ENCODE measurements around the gene TNC. TPM values are rescaled to one million over a fixed set of nuclear protein-coding genes. Genes with fewer than 3 reads are reported as not detected.

Gene TNC
- total RNA-seq, 6 experiments from 2014 or later = 1.7 to 9.3 (median 4.0) TPM

DNA sequence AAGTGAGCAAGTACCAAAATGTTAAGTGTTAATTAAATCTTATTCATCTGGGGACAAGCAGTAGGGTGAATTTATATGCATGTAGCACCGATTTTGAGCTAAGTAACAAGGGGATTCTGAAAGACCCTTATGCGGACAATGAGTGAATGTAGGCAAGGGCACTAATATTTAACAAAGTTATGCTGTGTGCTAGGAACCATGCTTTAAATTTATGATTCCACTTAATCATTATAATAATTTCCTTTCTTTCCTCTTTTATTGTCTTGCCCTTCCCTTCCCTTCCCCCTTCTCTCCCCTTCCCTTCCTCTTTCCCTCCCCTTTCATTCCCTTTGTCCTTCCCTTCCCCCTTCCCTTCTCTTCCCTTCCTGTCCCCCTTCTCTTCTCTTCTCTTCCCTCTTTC, 25.7 kb upstream of the TNC start:
- no peaks in the 10 kb centered on the region for H3K9me3 ChIP-seq
- H3K36me3 ChIP-seq = no peaks in the 10 kb centered on the region
- no peaks in the 10 kb centered on the region for H3K27me3 ChIP-seq
- no peak for TF ChIP-seq POLR2A (IDR thresholded peaks at IDR 0.05)
- TF ChIP-seq, protein P1, sequence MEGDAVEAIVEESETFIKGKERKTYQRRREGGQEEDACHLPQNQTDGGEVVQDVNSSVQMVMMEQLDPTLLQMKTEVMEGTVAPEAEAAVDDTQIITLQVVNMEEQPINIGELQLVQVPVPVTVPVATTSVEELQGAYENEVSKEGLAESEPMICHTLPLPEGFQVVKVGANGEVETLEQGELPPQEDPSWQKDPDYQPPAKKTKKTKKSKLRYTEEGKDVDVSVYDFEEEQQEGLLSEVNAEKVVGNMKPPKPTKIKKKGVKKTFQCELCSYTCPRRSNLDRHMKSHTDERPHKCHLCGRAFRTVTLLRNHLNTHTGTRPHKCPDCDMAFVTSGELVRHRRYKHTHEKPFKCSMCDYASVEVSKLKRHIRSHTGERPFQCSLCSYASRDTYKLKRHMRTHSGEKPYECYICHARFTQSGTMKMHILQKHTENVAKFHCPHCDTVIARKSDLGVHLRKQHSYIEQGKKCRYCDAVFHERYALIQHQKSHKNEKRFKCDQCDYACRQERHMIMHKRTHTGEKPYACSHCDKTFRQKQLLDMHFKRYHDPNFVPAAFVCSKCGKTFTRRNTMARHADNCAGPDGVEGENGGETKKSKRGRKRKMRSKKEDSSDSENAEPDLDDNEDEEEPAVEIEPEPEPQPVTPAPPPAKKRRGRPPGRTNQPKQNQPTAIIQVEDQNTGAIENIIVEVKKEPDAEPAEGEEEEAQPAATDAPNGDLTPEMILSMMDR (IDR thresholded peaks at IDR 0.05) = no peak
- no peaks in the 10 kb centered on the region for H3K4me1 ChIP-seq
- no peak for ATAC-seq
- intact Hi-C loops (cut with DNase I) = no loop called here
- WGBS (ENCODE audit: insufficient coverage, low coverage, low lambda C conversion rate, missing lambda C conversion rate) = 40% methylated on average over 1 of the region's 2 CpGs
- no peak overlapping the region for H3K27ac ChIP-seq
- H3K4me3 ChIP-seq = no peak overlapping the region
- DNase-seq = no peak

DNA sequence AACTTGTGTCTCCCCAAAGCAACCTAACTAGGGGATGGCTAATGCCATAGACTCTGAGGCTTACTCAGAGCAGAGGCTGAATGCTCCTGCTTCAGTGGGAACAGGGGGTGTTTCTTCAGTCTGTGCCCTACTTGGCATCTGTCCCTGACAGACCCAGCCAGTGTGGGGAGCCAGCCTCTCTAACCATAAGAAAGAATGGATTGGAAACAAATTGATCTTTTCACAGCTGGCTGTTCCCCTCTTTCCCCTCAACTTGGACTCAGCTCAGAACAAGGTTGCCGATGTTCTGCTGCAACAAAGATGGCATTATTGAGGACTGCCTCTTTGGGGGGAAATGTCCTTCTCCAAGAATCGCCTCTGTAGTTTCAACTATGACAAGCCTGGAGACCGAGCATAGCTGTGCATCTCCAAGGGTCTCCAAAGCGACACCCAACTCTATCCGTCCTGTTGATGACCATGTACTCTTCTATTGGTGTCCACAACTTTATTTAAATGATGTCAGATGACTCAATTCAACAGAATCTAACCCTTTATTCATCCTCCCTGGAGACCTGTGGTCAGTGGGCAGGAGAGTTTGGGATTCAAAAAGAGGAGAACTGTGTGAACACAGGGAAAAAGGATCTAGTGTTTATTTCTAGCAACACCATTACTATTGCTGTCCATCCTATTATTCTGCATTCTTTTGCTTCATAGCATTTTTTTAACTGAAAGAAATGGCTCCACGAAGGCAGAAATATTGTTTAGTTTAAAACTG, 24.7 kb upstream of the TNC start:
- no peaks in the 10 kb centered on the region for H3K36me3 ChIP-seq
- H3K27ac ChIP-seq = no peak overlapping the region
- no peak overlapping the region for H3K4me3 ChIP-seq
- no peaks in the 10 kb centered on the region for H3K27me3 ChIP-seq
- no peaks in the 10 kb centered on the region for H3K9me3 ChIP-seq
- no peaks in the 10 kb centered on the region for H3K4me1 ChIP-seq
- DNase-seq (no peak), ATAC-seq (no peak)
- 72% methylated on average over 4 of the region's 6 CpGs for WGBS (ENCODE audit: insufficient coverage, low coverage, low lambda C conversion rate, missing lambda C conversion rate)
- TF ChIP-seq POLR2A (IDR thresholded peaks at IDR 0.05) = no peak
- TF ChIP-seq, protein P1 (IDR thresholded peaks at IDR 0.05) = no peak
- intact Hi-C loops (cut with DNase I) = no loop called here

DNA sequence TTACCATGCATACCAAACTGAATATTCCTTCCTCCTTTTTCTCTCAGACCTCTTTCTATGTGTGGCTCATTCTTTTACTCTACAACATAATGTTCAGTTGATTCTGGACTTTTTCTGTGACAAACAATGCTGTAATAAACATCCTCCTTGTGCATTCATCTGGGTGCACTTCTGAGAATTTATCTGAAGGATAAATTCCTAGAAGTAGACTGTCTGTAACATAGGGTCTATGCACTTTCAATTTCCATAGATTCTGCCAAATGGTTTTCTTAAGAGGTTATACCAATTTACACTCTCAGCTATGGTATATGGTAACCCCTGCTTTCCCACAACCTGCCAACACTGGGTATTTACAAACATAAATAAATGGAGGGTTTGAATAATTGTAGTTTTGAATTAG, 24.1 kb upstream of the TNC start:
- intact Hi-C loops (cut with DNase I) = no loop called here
- H3K27ac ChIP-seq = no peak overlapping the region
- no peaks in the 10 kb centered on the region for H3K9me3 ChIP-seq
- H3K4me1 ChIP-seq = no peaks in the 10 kb centered on the region
- TF ChIP-seq, protein P1 (IDR thresholded peaks at IDR 0.05) = no peak
- TF ChIP-seq POLR2A (IDR thresholded peaks at IDR 0.05) = no peak
- ATAC-seq = no peak
- H3K36me3 ChIP-seq = no peaks in the 10 kb centered on the region
- H3K4me3 ChIP-seq = no peak overlapping the region
- H3K27me3 ChIP-seq = no peaks in the 10 kb centered on the region
- no peak for DNase-seq

DNA sequence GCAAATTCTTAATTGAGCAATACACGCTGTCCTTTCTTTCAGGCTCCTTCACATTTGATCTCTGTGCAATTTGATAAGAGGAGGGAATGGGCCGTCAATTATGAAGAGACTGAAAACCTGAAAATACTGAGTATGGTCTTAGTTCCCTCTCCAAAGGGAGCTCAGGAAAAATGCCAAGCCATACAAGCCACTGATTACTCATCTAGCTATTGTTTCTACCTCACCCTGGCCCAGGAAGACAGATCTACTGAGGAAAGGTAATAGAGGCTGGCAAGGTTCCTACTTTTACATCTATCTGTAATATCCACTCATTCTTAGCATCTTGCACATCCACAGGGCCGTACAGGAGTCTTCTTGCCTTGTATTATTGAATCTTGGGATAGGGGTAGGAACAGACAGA, 23.7 kb upstream of the TNC start:
- intact Hi-C loops (cut with DNase I) = no loop called here
- WGBS (ENCODE audit: insufficient coverage, low coverage, low lambda C conversion rate, missing lambda C conversion rate) = 62% methylated on average over 3 of the region's 3 CpGs
- Histone ChIP-seq H3K9me3 (no peaks in the 10 kb centered on the region), H3K36me3 (no peaks in the 10 kb centered on the region), H3K27ac (no peak overlapping the region), H3K4me3 (no peak overlapping the region), H3K27me3 (no peaks in the 10 kb centered on the region), H3K4me1 (no peaks in the 10 kb centered on the region)
- no peak for DNase-seq
- no peak for ATAC-seq
- no peak for TF ChIP-seq POLR2A (IDR thresholded peaks at IDR 0.05)
- TF ChIP-seq, protein P1 (IDR thresholded peaks at IDR 0.05) = no peak

DNA sequence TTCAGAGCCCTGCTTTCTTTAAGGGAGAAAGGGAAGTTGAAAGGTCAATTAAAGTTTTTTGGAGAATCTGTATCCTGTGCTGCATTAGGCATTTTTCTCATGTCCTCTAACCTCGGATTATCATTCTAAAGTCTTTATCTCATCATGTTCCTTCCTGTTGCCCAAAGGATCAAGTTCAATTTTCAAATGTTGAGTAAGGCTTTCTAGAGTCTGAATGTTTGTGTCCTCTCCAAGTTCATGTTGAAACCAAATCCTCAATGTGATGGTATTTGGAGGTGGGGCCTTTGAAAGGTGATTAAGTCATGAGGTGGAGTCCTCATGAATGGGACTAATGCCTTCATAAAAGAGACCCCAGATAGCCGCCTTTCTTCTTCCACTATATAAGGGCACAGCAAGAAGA, 20.2 kb upstream of the TNC start:
- TF ChIP-seq, protein P1 (IDR thresholded peaks at IDR 0.05) = no peak
- no peak for TF ChIP-seq POLR2A (IDR thresholded peaks at IDR 0.05)

More for the DNA sequence above, 20.2 kb upstream of the TNC start:
- 46% methylated on average over 2 of the region's 2 CpGs for WGBS (ENCODE audit: insufficient coverage, low coverage, low lambda C conversion rate, missing lambda C conversion rate)
- ATAC-seq (no peak), DNase-seq (no peak)
- Histone ChIP-seq H3K27ac (no peak overlapping the region), H3K27me3 (no peaks in the 10 kb centered on the region), H3K4me1 (no peaks in the 10 kb centered on the region), H3K9me3 (no peaks in the 10 kb centered on the region), H3K4me3 (no peak overlapping the region), H3K36me3 (no peaks in the 10 kb centered on the region)
- intact Hi-C loops (cut with DNase I) = no loop called here

All from right lobe of liver (tissue), 6 donors.